NCI-H524 treated with DMSO at 0.1 percent for 48 hours (cell line): ENCODE results near the gene HUWE1.
A peak's percentile ranks its signal among the peaks of the same experiment; 100 is the strongest.
"Not testable (repeated sequence)": the region's sequence is repeated elsewhere in the genome, so short reads cannot be mapped to it uniquely, and the experiment has no call there.

Experiments used
- DNase-seq: peaks from one replicate; lab custom pipeline; 2025; lab: John Stamatoyannopoulos, UW

Gene HUWE1, protein sequence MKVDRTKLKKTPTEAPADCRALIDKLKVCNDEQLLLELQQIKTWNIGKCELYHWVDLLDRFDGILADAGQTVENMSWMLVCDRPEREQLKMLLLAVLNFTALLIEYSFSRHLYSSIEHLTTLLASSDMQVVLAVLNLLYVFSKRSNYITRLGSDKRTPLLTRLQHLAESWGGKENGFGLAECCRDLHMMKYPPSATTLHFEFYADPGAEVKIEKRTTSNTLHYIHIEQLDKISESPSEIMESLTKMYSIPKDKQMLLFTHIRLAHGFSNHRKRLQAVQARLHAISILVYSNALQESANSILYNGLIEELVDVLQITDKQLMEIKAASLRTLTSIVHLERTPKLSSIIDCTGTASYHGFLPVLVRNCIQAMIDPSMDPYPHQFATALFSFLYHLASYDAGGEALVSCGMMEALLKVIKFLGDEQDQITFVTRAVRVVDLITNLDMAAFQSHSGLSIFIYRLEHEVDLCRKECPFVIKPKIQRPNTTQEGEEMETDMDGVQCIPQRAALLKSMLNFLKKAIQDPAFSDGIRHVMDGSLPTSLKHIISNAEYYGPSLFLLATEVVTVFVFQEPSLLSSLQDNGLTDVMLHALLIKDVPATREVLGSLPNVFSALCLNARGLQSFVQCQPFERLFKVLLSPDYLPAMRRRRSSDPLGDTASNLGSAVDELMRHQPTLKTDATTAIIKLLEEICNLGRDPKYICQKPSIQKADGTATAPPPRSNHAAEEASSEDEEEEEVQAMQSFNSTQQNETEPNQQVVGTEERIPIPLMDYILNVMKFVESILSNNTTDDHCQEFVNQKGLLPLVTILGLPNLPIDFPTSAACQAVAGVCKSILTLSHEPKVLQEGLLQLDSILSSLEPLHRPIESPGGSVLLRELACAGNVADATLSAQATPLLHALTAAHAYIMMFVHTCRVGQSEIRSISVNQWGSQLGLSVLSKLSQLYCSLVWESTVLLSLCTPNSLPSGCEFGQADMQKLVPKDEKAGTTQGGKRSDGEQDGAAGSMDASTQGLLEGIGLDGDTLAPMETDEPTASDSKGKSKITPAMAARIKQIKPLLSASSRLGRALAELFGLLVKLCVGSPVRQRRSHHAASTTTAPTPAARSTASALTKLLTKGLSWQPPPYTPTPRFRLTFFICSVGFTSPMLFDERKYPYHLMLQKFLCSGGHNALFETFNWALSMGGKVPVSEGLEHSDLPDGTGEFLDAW (N-terminal part only)

GRCh38 chrX:53686151-53686885 is at the start of gene HUWE1:
Gene HUWE1 (minus strand): TSS chrX:53686719. CDS start chrX:53654107, 32,612 bp downstream.
- DNase-seq: peak; percentile 58

DNA sequence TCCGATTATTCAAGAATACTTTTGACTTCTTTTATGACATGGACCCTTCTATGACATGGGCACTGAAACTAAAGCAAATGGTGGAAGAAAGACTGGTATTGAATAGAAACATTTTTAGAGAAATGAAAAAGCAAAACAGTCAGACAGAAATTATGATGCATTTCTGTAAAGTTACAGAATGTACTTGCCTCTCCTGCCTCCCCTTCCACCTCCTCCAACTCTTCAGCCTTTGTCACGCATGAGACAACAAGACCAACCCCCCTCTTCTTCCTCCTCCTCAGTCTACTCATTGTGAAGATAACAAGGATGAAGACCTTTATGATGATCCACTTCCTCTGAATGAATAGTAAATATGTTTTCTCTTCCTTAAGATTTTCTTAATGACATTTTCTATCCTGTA is 46.3 kb upstream of the HUWE1 start:
- DNase-seq: no peak

DNA sequence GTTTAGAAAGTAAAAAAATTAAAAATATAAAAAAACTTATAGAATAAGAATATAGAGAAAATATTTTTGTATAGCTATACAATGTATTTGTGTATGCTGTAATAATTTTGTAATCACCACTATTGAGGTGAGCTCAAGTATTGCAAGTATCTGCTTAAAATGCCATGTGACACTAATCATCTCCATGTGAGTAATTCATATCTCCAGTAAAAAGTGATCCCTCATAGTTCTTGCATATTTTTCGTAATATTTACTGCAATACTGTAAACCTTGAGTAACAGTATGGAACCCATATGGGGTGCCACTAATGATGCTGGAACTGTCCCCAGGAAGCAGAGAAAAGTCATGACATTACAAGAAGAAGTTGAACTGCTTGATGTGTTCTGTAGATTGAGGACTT is 43.2 kb upstream of the HUWE1 start:
- DNase-seq: no peak

DNA sequence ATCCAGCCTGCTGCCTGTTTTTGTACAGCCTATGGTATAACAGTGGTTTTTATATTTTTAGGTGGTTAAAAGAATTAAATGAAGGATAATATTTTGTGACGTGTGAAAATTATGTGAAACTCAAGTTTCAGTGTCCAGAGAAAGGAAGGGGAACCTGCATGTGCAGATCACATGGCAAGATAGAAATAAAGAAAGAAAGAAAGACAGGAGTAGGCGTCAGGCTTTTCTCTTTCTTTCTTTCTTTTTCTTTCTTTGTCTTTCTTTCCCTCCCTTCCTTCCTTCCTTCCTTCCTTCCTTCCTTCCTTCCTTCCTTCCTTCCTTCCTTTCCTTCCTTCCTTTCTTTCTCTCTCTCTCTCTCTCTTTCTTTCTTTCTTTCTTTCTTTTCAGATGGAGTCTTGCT is 42.0 kb upstream of the HUWE1 start:
- no peak for DNase-seq

GRCh38 chrX:53724872-53725271 is 38.4 kb upstream of the HUWE1 start:
- no peak for DNase-seq

DNA sequence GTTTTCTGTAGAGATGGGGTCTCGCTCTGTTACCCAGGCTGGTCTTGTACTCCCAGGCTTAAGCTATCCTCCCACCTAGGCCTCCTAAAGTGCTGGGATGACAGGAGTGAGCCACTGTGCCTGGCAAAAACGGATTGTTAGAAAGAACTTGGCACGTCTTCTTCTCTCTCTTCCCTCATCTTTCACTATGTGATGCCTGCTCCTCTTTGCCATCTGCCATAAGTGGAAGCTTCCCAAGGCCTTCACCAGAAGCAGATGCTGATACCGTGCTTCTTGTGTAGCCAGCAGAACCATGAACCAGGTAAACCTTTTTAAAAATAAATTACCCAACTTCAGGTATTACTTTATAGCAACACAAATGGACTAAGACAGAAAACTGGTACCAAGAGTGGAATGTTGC is 36.9 kb upstream of the HUWE1 start:
- no peak for DNase-seq

- DNase-seq: not testable (repeated sequence)
Measured at GRCh38 chrX:53721610-53722009, 35.1 kb upstream of the HUWE1 start.

DNA sequence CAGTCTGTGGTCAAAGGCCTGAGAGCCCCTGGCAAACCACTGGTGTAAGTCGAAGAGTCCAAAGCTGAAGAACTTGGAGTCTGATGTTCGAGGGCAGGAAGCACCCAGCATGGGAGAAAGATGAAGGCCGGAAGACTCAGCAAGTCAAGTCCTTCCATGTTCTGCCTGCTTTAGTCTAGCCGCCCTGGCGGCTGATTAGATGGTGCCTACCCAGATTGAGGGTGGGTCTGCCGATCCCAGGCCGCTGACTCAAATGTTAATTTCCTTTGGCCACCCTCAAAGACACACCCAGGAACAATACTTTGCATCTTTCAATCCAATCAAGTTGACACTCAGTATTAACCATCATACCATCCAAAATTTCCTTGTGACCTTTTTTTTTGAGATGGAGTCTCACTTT is 33.1 kb upstream of the HUWE1 start:
- not testable (repeated sequence) for DNase-seq

- DNase-seq: no peak
Measured at GRCh38 chrX:53718073-53718472, 31.6 kb upstream of the HUWE1 start.

DNA sequence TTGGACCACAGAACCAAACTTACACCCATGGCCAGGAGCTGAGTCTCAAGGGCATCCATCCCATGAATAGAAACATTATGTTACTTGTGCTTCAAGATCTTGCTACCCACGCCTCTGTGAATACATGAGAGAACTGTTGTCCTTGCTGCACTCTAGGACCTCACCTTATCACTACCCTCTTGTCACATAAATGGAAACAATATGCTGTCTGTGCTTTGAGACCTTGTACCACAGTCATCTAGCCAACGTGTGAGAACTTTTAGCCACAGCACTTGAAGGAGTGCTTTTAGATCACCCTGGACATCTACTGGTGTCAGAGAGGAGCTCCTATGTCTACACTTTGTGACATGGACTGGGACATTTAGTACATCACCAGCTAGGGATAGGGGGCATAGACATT is 30.7 kb upstream of the HUWE1 start:
- no peak for DNase-seq

- no peak for DNase-seq
Measured at GRCh38 chrX:53716328-53717088, 30.0 kb upstream of the HUWE1 start.

DNA sequence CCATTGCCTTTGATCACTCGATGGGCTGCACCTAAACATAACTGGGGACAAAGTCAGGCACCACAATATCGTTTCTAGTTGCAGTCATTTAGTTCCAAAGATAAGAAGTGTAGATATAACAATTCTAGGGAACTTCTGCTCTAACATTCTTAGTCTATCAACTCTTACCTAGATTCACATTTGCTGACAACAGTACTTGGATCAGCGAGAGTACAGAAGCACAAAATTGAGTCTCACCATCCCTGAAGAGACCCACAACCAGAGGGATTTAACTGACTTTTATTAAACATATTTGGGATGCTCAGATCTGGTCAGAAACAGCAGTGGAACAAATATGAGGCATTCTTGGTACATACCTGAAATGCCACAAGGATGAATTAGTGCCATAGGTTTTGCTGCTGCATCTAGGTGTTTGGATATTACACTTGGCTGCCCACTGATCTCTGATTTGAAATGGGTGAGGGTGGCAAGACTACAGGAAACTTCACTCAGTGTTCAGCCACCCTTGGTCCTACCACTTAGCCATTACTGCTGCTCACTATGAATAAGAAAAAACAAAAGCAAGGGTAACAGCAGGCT is 28.9 kb upstream of the HUWE1 start:
- no peak for DNase-seq

GRCh38 chrX:53714580-53715345 is 28.2 kb upstream of the HUWE1 start:
- no peak for DNase-seq

GRCh38 chrX:53713987-53714579 is 27.6 kb upstream of the HUWE1 start:
- DNase-seq: no peak

- DNase-seq: no peak
Measured at GRCh38 chrX:53711436-53711835, 24.9 kb upstream of the HUWE1 start.

DNA sequence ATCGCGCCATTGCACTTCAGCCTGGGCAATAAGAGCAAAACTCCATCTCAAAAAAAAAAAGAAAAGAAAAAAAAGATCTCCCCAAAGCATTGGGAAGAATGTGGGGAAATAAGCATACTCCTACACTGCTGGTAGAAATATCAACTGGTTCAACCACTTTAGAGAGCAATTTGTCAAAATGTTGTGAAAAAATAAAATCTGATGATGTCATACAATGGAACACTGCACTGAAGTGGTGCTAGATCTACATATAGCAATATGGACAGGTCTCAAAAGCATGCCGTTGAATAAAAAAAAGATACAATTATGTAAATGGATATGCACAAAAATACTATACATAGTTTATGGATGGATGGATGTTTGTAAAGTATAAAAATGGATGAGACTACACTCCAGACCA is 18.3 kb upstream of the HUWE1 start:
- no peak for DNase-seq

- no peak for DNase-seq
Measured at GRCh38 chrX:53704294-53704693, 17.8 kb upstream of the HUWE1 start.

DNA sequence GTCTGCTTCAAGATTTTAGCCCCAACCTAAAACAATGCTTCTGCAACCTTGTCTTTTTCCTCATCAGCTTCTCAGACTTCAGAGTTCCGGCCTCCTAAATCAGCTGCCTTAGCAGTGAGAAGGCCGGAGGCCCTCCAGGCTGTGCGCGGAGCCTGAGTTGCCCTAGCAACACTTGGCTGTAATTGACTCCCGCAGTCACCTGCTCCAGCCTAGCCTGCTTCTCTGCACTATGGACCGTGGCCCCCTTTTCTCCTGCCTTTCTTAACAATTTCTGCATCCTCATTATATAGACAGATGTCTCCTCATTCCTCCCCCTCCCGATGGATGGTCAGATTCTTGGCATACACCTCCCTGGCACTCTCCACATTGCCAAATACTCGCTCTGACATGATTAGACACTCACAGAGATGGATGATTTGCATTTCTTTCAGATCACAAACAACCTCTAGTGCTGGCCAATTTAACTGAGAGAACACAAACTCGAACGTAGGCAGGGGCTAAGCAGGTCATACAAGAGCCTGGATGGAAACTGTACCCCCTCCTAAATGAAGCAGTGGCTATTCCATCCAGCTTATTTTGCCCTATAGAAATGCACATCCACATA is 9.5 kb upstream of the HUWE1 start:
- DNase-seq: no peak

DNA sequence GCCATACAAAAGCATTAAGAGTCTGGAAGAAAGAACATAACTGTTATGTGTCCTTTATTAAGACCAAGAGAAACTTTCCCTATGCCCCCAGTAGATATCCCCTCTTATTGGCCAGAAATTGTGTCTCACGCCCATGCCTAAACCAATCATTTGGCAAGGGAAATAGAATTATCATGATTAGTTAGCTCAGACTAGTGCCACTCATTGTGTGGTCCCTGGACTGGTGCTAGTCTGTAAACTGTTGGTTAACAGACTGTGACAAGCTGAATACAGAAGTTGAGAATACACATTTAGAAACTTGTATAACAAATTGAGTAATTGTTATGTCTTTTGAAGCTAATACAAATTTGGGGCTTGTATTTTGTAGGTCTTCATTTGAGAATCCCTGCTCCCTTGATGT is 8.1 kb upstream of the HUWE1 start:
- no peak for DNase-seq
